Upper lobe of right lung (tissue), 1 donor: ENCODE measurements around the gene ZFYVE9. TPM values are rescaled to one million over a fixed set of nuclear protein-coding genes. Genes with fewer than 3 reads are reported as not detected.

ENCODE experiments used
- ATAC-seq: fragments of 200-7000 bp; cut with Tn5 transposase; one replicate; pipeline ENCODE4 v1.9.1; 2020; ENCODE audit warnings: mild to moderate bottlenecking, moderate library complexity
- DNase-seq: peaks from one replicate; pipeline ENCODE4 v3.0.0-alpha.2; 2020
- H3K27ac ChIP-seq: fragments of 200-600 bp; one replicate; pipeline ENCODE4 v1.8.0; 2022
- H3K27me3 ChIP-seq: fragments of 200-600 bp; one replicate; pipeline ENCODE4 v1.8.0; 2022; ENCODE audit warnings: mild to moderate bottlenecking
- H3K36me3 ChIP-seq: fragments of 200-600 bp; one replicate; pipeline ENCODE4 v1.8.0; 2022
- H3K4me1 ChIP-seq: fragments of 200-600 bp; one replicate; pipeline ENCODE4 v1.8.0; 2022
- H3K4me3 ChIP-seq: fragments of 200-600 bp; one replicate; pipeline ENCODE4 v1.8.0; 2022; ENCODE audit warnings: mild to moderate bottlenecking
- H3K9me3 ChIP-seq: fragments of 200-600 bp; one replicate; pipeline ENCODE4 v1.8.0; 2022
- intact Hi-C: fragments of 100-400 bp; cut with DNase I; formaldehyde crosslinking; loops from one replicate; pipeline ENCODE4 v1.11.0; 2022
- total RNA-seq: library from RNA; stranded (reverse); fragmentation: NEBNext Ultra II Directional; extraction: Animal tissue kit (Norgen Biotek cat#: 25700); gene quantifications from one replicate; pipeline ENCODE4 v1.2.1, GENCODE V29; 2021
- TF ChIP-seq, protein P1 (sequence below): fragments of 200-600 bp; IDR thresholded peaks from one replicate; pipeline ENCODE4 v1.8.0; 2022; ENCODE audit warnings: antibody characterized with exemption
- donor health status: DM: no; HTN: yes; CAD: no; lungs with severe emphysema.

Gene ZFYVE9
- total RNA-seq, 1 donor from 2014 or later = 23.9 TPM

DNA sequence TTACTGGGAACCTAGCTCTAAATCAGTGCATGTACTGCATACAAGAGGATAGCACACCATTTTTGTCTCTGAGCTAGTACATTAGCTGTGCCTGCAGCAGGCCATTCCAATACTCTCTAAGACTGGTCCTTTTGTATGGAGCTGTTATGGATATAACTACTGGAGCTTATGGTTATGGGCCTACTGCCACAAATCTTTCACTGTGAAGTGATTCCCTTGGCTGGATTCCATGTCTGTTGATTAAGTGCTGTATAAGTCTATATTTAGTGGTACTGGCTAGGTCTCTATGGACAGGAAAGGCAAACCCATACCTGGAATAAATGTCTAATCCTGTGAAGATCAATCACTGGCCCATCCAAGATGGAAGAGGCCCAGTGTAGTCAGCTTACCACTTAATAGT, 12.0 kb downstream of the ZFYVE9 start:
- ATAC-seq = no peak
- no peak overlapping the region for H3K27ac ChIP-seq
- no peak overlapping the region for H3K4me3 ChIP-seq

DNA sequence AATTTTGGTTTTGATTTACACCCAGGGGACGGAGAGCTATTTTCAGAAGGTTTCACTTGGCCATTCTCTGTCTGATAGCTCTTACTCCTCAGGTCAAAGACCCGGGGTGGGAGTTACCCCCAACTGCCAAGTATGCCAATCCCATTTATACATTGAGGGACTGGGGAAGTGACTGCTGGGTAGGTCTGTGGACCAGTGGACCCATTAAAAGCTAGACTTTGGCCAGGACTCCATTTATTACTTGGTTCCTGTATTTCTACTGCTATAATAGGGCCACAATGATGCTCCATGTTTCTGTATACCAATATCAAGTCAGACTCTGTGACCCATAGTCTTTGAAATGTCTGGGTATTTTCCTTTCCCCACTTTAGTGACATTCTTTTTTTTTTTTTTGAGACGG, 14.6 kb downstream of the ZFYVE9 start:
- no peak for ATAC-seq
- intact Hi-C loops = no loop called here
- Histone ChIP-seq H3K4me3 (no peak overlapping the region), H3K27me3 (no peaks in the 10 kb centered on the region), H3K36me3 (no peaks in the 10 kb centered on the region), H3K9me3 (no peaks in the 10 kb centered on the region), H3K27ac (no peak overlapping the region), H3K4me1 (no peaks in the 10 kb centered on the region)
- no peak for DNase-seq
- TF ChIP-seq, protein P1, sequence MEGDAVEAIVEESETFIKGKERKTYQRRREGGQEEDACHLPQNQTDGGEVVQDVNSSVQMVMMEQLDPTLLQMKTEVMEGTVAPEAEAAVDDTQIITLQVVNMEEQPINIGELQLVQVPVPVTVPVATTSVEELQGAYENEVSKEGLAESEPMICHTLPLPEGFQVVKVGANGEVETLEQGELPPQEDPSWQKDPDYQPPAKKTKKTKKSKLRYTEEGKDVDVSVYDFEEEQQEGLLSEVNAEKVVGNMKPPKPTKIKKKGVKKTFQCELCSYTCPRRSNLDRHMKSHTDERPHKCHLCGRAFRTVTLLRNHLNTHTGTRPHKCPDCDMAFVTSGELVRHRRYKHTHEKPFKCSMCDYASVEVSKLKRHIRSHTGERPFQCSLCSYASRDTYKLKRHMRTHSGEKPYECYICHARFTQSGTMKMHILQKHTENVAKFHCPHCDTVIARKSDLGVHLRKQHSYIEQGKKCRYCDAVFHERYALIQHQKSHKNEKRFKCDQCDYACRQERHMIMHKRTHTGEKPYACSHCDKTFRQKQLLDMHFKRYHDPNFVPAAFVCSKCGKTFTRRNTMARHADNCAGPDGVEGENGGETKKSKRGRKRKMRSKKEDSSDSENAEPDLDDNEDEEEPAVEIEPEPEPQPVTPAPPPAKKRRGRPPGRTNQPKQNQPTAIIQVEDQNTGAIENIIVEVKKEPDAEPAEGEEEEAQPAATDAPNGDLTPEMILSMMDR = no peak

More for the DNA sequence above, 12.0 kb downstream of the ZFYVE9 start:
- no peaks in the 10 kb centered on the region for H3K4me1 ChIP-seq
- no peaks in the 10 kb centered on the region for H3K9me3 ChIP-seq
- no peaks in the 10 kb centered on the region for H3K27me3 ChIP-seq
- intact Hi-C loops = no loop called here
- TF ChIP-seq, protein P1 = no peak
- no peak for DNase-seq
- no peaks in the 10 kb centered on the region for H3K36me3 ChIP-seq

DNA sequence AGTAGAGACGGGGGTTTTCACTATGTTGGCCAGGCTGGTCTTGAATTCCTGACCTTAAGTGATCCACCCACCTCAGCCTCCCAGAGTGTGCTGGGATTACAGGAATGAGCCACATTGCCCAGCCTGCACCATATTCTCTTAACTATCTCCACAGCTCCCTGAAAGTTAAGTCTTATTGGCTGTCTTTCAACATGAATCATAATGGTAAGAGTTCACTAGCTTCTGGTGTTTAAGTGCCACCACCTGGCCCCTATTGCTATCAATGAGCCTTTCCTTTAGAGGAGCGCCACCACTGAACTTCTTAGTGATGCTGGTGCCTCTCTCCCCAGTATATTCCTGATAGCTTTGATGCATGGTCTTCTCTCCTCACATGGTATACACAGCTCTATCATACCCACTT, 15.7 kb downstream of the ZFYVE9 start:
- Histone ChIP-seq H3K27ac (no peak overlapping the region), H3K4me1 (no peaks in the 10 kb centered on the region), H3K4me3 (no peak overlapping the region), H3K27me3 (no peaks in the 10 kb centered on the region), H3K9me3 (no peaks in the 10 kb centered on the region), H3K36me3 (no peaks in the 10 kb centered on the region)
- ATAC-seq (no peak), DNase-seq (no peak)
- TF ChIP-seq, protein P1 = no peak
- intact Hi-C loops = no loop called here

DNA sequence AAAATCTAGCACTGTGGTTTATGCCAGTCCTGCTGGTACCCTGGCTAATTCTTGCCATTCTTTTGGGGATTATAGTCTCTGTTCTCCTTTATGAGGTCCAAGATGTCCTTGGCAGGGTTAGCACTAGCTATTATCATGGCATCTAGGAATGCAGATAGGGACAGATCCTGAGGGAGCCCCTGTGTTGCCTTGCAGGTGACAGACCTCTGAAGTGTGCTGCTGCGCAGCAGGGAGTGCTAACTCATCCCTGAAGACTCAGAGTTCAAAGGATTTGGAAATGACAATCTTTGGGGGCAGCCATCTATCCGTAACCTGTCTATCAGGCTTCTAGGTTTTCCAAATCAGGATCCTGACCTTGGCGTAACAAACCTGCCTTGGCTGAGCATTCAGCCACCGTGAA, 16.3 kb downstream of the ZFYVE9 start:
- H3K4me3 ChIP-seq = no peak overlapping the region
- intact Hi-C loops = no loop called here
- TF ChIP-seq, protein P1 = no peak
- no peak for ATAC-seq
- H3K4me1 ChIP-seq = no peaks in the 10 kb centered on the region
- no peak overlapping the region for H3K27ac ChIP-seq
- H3K9me3 ChIP-seq = no peaks in the 10 kb centered on the region
- no peak for DNase-seq
- no peaks in the 10 kb centered on the region for H3K36me3 ChIP-seq
- H3K27me3 ChIP-seq = no peaks in the 10 kb centered on the region

DNA sequence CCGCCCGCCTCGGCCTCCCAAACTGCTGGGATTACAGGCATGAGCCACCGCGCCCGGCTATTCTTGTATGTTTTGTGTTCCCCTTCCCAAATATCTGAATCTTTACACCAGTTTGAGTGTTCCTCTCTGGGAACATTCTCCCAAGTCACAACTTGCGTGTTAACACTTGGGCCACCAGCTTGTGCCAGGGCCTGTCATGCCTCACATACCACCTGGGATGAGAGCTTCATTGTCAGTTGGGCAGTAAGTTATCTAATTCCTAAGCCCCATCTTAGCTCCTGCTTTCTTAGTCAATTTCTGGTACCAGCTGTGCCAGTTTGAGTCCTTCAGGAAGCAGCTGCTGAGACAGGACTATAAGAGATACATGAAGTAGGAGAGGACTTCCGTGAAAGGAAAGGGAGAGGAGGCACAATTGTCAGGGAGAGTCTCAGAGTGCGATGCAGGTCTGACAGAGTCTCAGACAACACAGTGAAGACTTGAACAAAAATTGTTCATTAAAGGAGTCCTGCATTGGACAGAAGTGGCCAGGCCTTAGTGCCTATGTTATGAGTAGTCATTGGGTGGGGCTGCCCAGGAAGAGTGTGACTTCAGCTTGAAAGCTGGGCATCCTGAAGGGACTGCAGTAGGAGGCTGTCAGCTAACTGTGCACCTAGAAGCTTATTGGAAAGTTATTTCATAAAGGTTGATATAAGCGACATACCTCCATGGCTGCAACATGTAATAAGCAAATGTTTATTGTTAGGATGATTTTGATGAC, 17.3 kb downstream of the ZFYVE9 start:
- TF ChIP-seq, protein P1 = no peak
- Histone ChIP-seq H3K27ac (no peak overlapping the region), H3K27me3 (no peaks in the 10 kb centered on the region), H3K4me1 (no peaks in the 10 kb centered on the region), H3K4me3 (no peak overlapping the region), H3K9me3 (no peaks in the 10 kb centered on the region), H3K36me3 (no peaks in the 10 kb centered on the region)
- no peak for DNase-seq
- intact Hi-C loops = no loop called here
- peak; percentile 46 for ATAC-seq

DNA sequence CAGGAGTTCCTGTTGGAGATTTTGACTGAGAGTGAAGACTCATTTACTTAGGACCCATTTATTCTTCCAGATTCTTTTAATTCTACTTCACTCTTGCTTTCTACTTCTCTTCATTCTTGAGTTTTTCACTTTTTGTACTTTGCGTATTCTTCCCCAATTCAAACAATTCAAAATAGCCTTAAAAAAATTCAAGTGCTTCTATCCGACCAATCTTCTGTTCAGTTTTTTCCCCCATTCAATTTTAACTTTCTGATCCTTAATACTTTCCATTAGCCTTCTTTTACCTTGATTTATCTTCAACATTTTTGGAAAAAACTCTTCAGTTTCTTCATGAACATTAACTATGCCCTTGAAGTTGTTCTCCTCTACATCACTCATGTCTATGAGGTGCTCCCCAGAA, 21.1 kb downstream of the ZFYVE9 start:
- H3K4me1 ChIP-seq = no peaks in the 10 kb centered on the region
- H3K27me3 ChIP-seq = no peaks in the 10 kb centered on the region
- ATAC-seq = no peak
- intact Hi-C loops = no loop called here
- H3K4me3 ChIP-seq = no peak overlapping the region
- H3K9me3 ChIP-seq = no peaks in the 10 kb centered on the region
- no peak for DNase-seq
- H3K36me3 ChIP-seq = no peaks in the 10 kb centered on the region
- TF ChIP-seq, protein P1 = no peak
- H3K27ac ChIP-seq = no peak overlapping the region
